Esophagus squamous epithelium (tissue), 4 donors: Measurements from ENCODE around the gene HECTD4.

Experiments used
- CTCF ChIP-seq, 6 experiments: fragments of 450-650 bp in 4 of 6; fragments of 200-600 bp in 2 of 6; sonication (generic) in 2 of 6; IDR thresholded peaks; one replicate each; pipeline ENCODE4 v1.5.1; 2016 to 2019; ENCODE audit warnings: antibody characterized with exemption in 6 of 6, mild to moderate bottlenecking in 4 of 6, moderate library complexity in 4 of 6
- POLR2A ChIP-seq, 4 donors: fragments of 450-650 bp; IDR thresholded peaks; one replicate each; pipeline ENCODE4 v1.6.1; 2017; ENCODE audit warnings: antibody characterized with exemption in 4 of 4, mild to moderate bottlenecking in 4 of 4, moderate library complexity in 3 of 4

DNA sequence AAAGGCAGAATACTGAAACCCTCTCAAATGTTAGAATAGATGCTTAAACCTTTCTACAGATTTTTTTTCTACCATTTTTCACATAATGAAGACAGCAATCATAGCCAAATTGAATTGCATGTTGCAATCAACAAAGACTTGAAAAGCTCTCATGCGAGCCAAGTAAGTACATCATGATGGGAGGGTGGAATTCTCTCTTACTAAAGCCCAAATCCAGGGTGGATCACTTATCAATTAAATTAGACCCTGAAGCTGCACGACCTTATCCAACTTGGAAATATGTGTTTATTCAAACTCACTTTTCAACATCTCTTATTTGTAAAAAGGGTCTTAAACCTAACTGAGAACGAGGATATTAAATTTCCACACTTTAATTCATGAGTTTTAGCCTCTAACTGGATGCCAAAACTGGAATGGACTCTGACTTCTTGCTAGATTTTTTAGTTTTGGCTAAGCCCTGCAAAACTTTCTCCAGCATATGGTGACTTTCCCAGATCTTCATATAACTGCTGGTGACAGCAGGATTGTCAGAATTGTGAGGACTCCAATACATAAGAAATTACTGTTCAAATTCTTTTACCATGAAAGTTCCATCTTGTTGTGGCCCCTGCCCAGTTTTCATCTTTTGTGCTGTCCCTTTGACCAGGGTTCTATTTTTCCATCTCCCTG is 53.6 kb downstream of the HECTD4 start:
- TF ChIP-seq CTCF (IDR thresholded peaks at IDR 0.05) (no peak), POLR2A (IDR thresholded peaks at IDR 0.05) (no peak)
